Measurements from ENCODE around the gene COQ2.
"Not testable (repeated sequence)": the region's sequence is repeated elsewhere in the genome, so short reads cannot be mapped to it uniquely, and the experiment has no call there.

COQ2 gene

DNA sequence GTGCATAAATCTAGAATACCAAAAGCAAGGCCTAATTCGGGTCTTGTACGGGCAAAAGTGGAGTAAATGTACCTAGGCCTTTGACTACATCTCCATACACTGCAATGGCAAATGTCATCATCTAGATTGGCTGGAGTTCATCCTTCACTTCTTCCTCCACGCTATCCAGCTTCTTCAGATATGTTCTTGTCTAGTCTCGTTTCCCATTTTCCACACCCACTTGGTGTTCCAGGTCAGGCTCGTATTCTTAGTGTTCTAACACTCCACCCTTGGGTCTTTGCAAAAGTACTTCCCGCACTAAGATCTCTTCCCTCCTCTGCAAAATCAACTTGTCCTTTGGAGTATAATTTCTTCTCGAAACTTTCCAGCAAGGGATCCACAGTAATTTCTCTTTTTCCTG is 1.4 kb downstream of the COQ2 start:
- DNase-seq (ENCODE audit: low read depth), result no peak

GRCh38 chr4:83282049-83282535 is 2.5 kb downstream of the COQ2 start:
- peak; percentile 57 for DNase-seq (ENCODE audit: low read depth)

- DNase-seq (ENCODE audit: low read depth), result no peak
Measured at GRCh38 chr4:83281307-83281706, 3.3 kb downstream of the COQ2 start.

DNA sequence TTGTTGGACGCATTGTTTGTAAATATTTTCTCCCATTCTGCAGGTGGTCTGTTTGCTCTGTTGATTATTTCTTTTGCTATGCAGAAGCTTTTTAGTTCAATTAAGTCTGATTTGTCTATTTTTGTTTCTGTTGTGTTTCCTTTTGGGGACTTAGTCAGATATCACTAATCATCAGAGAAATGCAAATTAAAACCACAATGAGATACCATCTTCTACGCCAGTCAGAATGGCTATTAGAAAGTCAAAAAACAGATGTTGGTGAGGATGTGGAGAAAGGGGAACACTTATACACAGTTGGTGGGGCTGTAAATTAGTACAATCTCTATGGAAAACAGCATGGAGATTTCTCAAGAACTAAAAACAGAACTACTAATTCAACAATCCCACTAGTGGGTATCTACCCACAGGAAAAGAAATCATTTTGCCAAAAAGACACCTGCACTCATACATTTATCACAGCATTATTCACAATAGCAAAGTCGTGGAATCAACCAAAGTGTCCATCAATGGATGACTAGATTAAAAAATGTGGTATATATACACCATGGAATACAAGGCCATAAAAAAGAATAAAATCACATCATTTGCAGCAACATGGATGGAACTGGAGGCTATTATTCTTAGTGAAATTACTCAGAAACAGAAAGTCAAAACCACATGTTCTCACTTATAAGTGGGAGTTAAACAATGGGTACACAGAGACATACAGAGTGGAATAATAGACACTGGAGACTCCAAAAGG is 8.1 kb downstream of the COQ2 start:
- DNase-seq (ENCODE audit: low read depth), result no peak

DNA sequence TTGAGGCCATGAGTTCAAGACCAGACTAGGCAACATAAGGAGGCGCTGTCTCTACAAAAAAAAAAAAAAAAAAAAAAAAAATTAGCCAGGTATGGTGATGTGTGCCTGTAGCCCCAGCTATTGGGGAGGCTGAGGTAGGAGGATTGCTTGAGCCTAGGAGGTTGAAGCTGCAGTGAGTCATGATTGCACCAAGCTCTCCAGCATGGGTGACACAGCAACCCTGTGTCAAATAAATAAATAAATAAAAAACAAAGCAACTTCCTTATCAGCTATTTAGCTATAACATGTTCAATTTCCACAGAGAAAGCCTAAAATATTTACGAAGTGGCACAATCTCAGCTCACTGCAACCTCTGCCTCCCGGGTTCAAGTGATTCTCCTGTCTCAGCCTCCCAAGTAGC is 10.7 kb downstream of the COQ2 start:
- not testable (repeated sequence) for DNase-seq (ENCODE audit: low read depth)

DNA sequence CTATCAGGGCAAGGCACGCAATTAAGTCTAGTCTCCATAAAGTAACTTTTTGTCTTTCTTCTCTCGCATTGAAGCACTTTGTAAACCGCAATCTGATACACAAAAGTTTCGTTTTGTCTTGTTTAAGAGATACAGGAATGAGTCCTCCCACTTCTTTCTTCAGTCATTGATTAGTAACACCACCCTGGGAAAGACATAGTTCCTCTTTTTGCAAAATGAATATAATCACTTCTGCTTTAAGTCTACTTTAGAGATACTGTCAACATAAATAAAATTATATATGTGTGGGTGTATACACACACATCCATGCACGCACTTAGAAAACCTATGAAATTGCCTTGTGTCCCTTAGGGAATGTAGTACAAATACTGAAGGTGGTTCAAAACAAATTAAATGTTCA is 11.7 kb downstream of the COQ2 start:
- no peak for DNase-seq (ENCODE audit: low read depth)

DNA sequence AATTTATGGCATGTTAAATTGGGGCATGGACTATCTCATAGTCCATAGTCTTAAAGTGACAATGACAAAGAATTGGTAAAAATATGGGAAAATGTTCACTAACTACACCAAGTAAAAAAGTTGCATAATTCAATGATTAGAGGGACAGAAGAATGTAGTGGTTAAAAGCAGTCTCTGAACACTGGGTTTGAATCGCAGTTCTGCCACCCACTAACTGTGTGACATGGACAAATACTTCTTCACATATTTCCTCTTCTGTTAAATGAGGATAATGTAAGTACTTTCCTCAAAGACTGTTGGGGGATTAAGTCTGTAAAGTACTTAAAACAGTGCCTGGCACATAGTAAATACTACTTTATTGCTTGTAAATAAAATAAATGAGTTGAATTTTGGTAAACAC is 15.3 kb downstream of the COQ2 start:
- no peak for DNase-seq (ENCODE audit: low read depth)

- no peak for DNase-seq (ENCODE audit: low read depth)
Measured at GRCh38 chr4:83268491-83268890, 16.1 kb downstream of the COQ2 start.

- DNase-seq (ENCODE audit: low read depth), result no peak
Measured at GRCh38 chr4:83267830-83268475, 16.6 kb downstream of the COQ2 start.

GRCh38 chr4:83267121-83267829 is 17.3 kb downstream of the COQ2 start:
- peak; percentile 92 for DNase-seq (ENCODE audit: low read depth)

GRCh38 chr4:83266689-83267088 is 17.9 kb downstream of the COQ2 start:
- DNase-seq (ENCODE audit: low read depth), result no peak

DNA sequence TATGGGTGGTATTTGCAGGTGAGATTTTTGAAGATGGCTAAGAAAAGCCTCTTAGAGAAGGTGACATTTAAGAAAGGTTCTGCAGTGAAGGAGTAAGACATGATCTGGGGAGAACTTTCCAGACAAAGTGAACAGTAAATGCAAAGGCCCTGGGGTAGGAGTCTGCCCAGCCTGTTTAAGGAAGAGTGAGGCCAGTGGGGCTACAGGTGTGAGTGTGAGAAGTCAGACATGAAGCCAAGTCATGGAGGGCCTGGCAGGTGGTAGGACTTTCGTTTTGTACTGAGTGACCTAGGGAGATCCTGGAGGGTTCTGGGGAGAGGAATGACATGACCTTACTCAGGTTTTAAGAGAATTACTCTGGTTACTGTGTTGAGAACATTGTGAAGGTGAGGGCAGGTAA is 21.5 kb downstream of the COQ2 start:
- no peak for DNase-seq (ENCODE audit: low read depth)

DNA sequence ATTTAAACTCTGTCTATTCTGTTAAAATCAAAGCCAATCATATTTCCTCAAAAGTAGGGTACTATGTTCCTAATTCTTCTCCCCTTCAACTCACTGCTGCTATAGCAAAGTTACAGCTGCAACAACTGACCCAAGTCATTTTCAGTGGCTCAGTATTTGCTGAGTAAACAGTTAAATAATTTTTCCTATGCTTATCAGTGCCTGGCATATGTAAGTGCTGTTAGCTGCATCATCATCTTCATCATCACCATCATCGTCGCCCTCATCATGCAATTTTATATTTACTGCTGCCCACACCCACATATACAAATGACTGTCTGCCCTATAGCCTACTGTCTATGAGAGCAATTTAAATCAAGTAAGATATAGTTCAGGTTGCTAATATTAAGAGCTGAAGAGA is 21.9 kb downstream of the COQ2 start:
- DNase-seq (ENCODE audit: low read depth), result no peak

- DNase-seq (ENCODE audit: low read depth), result no peak
Measured at GRCh38 chr4:83261307-83261706, 23.3 kb downstream of the COQ2 start.

- no peak for DNase-seq (ENCODE audit: low read depth)
Measured at GRCh38 chr4:83259586-83259985, 25.0 kb downstream of the COQ2 start.

DNA sequence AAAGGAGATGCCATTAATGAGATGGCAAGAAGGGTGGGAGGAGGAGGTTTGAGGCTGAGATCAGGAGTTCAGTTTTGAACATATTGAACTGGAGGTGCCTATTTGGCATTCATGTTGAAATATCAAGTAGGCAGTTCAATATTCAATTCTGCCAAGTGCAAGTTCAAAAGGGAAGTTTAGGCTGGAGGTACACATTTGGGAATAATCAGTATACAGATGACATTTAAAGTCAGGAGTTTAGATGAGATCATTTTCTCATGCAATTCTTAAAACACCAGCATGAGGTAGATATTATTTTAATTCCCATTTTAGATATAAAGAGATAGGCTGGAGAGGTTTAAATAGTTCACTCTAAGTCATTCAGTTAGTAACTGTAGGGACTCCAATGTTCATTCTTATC is 26.1 kb downstream of the COQ2 start:
- no peak for DNase-seq (ENCODE audit: low read depth)

DNA sequence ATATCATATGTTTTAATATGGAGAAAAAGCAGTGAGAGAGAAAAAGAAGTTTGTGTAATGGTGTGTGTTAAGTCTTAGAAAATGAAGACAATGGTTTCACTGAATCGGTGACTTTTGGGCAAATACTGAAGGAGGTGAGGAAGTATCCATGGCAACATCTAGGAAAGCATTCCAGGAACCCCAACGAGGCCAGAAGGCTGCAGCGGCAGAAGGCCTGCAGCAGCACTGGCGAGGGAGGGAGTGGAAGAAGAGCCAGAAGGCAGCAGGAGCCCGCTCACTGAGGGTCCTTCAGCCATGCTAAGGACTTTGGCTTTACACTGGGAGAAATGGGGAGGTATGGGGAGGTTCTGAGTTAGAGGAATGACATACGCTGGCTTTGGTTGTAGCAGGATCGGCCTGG is 26.8 kb downstream of the COQ2 start:
- no peak for DNase-seq (ENCODE audit: low read depth)

GRCh38 chr4:83255584-83255983 is 29.0 kb downstream of the COQ2 start:
- peak; percentile 51 for DNase-seq (ENCODE audit: low read depth)

GRCh38 chr4:83252782-83253405 is 31.7 kb downstream of the COQ2 start:
- peak; percentile 25 for DNase-seq (ENCODE audit: low read depth)

- DNase-seq (ENCODE audit: low read depth), result no peak
Measured at GRCh38 chr4:83251447-83251830, 33.2 kb downstream of the COQ2 start.

DNA sequence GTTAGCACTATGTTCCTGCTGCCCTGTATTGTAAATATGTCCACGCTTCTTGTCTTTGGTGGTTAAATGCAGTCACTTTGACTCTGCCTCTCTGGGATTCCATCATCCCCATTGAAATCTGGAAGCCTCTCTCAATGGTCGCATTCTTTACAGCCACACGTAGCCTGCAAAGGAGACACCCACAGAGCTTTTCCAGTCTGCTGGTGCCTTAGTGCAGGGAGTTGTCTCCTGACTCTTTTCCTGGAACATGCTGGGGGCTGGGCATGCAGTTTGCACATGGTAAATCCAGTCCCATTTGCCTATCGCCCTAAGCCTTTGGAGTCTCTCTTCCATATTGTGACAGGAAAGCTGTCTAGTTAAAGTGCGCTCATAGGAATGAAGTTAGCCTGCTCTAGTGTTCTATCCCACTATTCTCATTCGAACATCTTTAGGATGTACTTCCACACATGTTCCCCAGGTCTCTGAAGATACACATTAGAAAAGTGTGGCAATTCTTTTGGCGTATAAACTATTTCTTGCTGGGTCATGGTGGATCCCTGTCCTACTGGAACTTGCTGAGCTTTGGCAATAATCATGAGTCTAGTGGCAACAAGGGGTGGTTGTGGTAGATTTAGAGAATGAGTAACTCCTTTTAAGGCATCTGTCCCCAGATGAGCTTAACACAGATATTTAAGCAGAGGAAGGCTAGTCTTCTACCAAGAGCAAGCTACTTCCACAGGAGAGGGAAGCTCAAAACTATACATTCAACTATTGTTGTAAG is 33.7 kb downstream of the COQ2 start:
- DNase-seq (ENCODE audit: low read depth), result no peak

DNA sequence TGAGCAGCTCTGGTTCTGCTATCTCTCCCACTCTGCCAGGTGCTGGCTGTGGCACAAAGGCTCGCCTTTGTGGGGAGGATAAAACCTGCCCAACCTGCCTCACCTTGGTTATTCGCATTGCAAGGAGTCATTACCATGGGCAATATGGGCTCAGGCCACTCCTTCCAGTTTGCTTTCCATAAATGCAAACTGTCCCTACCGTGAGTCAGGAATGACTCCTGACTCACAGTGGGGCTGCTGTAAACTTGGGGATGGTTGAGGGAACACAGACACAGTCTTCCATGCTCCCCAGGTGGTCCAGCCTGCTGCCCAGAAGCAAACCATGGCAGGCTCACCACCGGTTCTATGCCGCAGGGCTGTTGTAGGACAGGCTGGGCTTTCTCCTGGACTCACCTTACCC is 36.1 kb downstream of the COQ2 start:
- no peak for DNase-seq (ENCODE audit: low read depth)

Measured in stromal cell of bone marrow (primary cell).